ENCODE measurements around the gene ABLIM3.

ABLIM3 gene

GRCh38 chr5:149284501-149284900 is 143.2 kb downstream of the ABLIM3 start:
- no peak for DNase-seq

GRCh38 chr5:149285153-149285552 is 143.9 kb downstream of the ABLIM3 start:
- DNase-seq: no peak

GRCh38 chr5:149288436-149288835 is 147.1 kb downstream of the ABLIM3 start:
- no peak for DNase-seq

- DNase-seq: no peak
Measured at GRCh38 chr5:149289301-149289700, 148.0 kb downstream of the ABLIM3 start.

- no peak for DNase-seq
Measured at GRCh38 chr5:149294872-149295829, 153.9 kb downstream of the ABLIM3 start.

GRCh38 chr5:149297340-149298025 is 156.2 kb downstream of the ABLIM3 start:
- DNase-seq: no peak

- DNase-seq: no peak
Measured at GRCh38 chr5:149298163-149298562, 156.9 kb downstream of the ABLIM3 start.

GRCh38 chr5:149298842-149299404 is 157.6 kb downstream of the ABLIM3 start:
- DNase-seq: no peak

GRCh38 chr5:149299451-149300054 is 158.3 kb downstream of the ABLIM3 start:
- DNase-seq: no peak

GRCh38 chr5:149300441-149300840 is 159.1 kb downstream of the ABLIM3 start:
- DNase-seq: no peak

GRCh38 chr5:149301049-149301743 is 159.9 kb downstream of the ABLIM3 start:
- no peak for DNase-seq

- no peak for DNase-seq
Measured at GRCh38 chr5:149301744-149302380, 160.6 kb downstream of the ABLIM3 start.

GRCh38 chr5:149302641-149303040 is 161.3 kb downstream of the ABLIM3 start:
- no peak for DNase-seq

GRCh38 chr5:149303210-149303609 is 161.9 kb downstream of the ABLIM3 start:
- DNase-seq: no peak

- no peak for DNase-seq
Measured at GRCh38 chr5:149304195-149305078, 163.1 kb downstream of the ABLIM3 start.

- DNase-seq: no peak
Measured at GRCh38 chr5:149309354-149309753, 168.1 kb downstream of the ABLIM3 start.
